ENCODE measurements around the gene RANGRF. TPM values are rescaled to one million over a fixed set of nuclear protein-coding genes. Genes with fewer than 3 reads are reported as not detected.

RANGRF gene
- total RNA-seq, 1 donor from 2014 or later: 25.6 TPM

DNA sequence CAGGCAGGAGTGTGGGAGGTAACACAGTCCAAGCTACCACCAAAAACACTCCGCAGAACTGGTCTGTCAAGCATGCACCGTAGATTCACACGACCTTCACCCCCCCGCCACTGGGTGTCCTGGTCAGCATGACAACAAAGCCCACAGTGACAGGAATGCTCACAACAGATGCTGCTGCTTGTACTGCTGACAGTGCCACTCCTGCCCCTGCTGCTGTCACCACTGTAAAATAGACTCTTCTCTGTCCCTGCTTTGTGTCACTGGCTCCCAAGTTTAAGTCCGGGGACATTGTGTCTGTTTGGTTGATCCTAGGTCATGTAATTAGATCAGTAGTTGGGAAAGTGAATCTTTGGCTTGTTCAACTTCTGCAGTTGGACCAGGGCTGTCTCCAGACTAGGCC is 44.2 kb downstream of the RANGRF start:
- no peak overlapping the region for H3K4me3 ChIP-seq
- no peaks in the 10 kb centered on the region for H3K27me3 ChIP-seq (ENCODE audit: low read depth)
- no peaks in the 10 kb centered on the region for H3K9me3 ChIP-seq (replicated peaks)
- intact Hi-C loops (cut with micrococcal nuclease): no loop called here
- TF ChIP-seq, protein P1, sequence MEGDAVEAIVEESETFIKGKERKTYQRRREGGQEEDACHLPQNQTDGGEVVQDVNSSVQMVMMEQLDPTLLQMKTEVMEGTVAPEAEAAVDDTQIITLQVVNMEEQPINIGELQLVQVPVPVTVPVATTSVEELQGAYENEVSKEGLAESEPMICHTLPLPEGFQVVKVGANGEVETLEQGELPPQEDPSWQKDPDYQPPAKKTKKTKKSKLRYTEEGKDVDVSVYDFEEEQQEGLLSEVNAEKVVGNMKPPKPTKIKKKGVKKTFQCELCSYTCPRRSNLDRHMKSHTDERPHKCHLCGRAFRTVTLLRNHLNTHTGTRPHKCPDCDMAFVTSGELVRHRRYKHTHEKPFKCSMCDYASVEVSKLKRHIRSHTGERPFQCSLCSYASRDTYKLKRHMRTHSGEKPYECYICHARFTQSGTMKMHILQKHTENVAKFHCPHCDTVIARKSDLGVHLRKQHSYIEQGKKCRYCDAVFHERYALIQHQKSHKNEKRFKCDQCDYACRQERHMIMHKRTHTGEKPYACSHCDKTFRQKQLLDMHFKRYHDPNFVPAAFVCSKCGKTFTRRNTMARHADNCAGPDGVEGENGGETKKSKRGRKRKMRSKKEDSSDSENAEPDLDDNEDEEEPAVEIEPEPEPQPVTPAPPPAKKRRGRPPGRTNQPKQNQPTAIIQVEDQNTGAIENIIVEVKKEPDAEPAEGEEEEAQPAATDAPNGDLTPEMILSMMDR (IDR thresholded peaks at IDR 0.05; ENCODE audit: borderline replicate concordance): no peak
- peaks cover 8% of the 10 kb centered on the region for H3K4me1 ChIP-seq
- peak; percentile 49 for DNase-seq
- peak overlapping the region; percentile 46 for H3K27ac ChIP-seq (replicated peaks)
- H3K36me3 ChIP-seq: no peaks in the 10 kb centered on the region

DNA sequence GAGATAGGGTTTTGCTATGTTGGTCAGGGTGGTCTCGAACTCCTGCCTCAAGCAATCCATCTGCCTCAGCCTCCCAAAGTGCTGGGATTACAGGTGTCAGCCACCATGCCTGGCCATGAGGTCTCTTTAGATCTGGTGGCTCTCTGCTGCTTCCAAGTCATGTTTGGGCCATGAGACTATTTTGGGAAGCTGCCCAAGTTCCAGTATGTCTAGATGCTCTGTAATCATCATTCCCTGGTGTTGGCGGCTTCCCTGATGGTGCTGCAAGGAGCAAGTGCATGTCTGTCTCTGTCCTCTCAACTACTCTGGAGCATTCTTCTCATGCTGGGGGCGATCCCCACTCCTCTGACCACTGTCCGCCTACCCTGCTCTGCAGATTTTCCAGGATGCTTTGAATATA is 44.8 kb downstream of the RANGRF start:
- Histone ChIP-seq H3K4me1 (peaks cover 8% of the 10 kb centered on the region), H3K36me3 (no peaks in the 10 kb centered on the region)

DNA sequence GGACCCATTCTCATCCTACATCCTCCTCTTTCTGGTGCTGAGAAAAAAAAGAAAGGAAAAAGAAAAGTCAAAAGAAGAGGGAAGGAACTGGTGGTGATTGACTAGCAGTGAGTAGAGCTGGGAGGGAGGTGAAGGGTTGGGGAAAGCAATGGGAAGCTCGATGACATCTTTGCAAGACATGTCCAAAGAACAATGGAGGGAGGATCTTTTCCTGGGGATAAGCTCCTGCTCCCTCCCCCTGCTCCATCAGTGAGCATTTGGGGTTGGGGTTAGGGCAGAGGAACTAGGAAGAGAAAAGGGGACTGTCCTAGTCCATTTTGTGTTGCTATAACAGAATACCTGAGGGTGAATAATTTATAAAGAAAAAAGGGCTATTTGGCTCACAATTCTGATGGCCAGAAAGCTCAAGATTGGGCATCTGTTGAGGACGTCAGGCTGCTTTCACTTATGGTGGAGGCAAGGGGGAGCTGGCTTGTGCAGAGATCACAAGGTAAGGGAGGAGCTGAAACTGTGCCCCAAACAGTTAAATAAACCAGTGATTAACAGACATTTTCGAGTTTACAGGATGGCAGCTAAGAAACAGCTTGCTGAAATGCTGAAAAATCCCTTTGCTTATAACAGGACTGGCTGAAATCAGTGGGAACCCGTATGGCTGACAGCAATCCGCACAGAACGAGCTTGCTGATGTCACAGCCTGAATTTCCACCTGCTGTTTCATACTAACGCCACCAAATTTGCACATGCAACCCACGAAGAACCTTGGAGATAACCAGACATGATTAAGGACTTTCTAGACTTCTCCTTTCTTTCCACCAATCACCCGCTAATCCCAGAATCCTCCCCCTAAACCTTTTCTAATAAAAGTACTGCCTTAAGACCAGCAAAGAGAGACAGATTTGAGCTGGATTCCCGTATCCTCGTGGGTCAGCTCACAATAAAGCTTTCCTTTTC is 49.6 kb downstream of the RANGRF start:
- Histone ChIP-seq H3K4me1 (peaks cover 1% of the 10 kb centered on the region), H3K27ac (replicated peaks) (no peak overlapping the region), H3K9me3 (replicated peaks) (no peaks in the 10 kb centered on the region)

More for the DNA sequence above, 44.8 kb downstream of the RANGRF start:
- H3K9me3 ChIP-seq (replicated peaks): no peaks in the 10 kb centered on the region
- TF ChIP-seq, protein P1 (IDR thresholded peaks at IDR 0.05; ENCODE audit: borderline replicate concordance): no peak
- peak overlapping the region; percentile 46 for H3K27ac ChIP-seq (replicated peaks)
- intact Hi-C loops (cut with micrococcal nuclease): no loop called here
- no peaks in the 10 kb centered on the region for H3K27me3 ChIP-seq (ENCODE audit: low read depth)
- no peak overlapping the region for H3K4me3 ChIP-seq
- no peak for DNase-seq

DNA sequence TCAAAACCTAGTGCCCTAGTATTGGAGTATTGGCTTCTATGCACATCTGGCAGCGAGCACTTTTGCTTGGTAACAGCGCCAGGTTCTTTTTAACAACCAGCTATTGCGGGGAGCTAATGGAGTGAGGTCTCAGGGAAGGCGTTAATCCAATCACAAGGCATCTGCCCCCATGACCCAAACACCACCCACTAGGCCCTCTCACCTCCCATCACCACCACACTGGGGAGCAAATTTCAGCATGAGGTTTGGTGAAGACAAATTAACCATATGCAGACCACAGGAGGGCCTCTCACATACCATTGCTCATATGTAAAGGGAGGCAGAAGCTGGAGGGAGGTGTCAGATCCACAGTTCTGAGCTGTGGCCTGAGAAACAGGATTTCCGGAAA is 50.3 kb downstream of the RANGRF start:
- no peak overlapping the region for H3K4me3 ChIP-seq
- no peak overlapping the region for H3K27ac ChIP-seq (replicated peaks)
- H3K36me3 ChIP-seq: no peaks in the 10 kb centered on the region
- no peaks in the 10 kb centered on the region for H3K27me3 ChIP-seq (ENCODE audit: low read depth)
- intact Hi-C loops (cut with micrococcal nuclease): no loop called here
- H3K9me3 ChIP-seq (replicated peaks): no peaks in the 10 kb centered on the region
- TF ChIP-seq, protein P1 (IDR thresholded peaks at IDR 0.05; ENCODE audit: borderline replicate concordance): no peak
- H3K4me1 ChIP-seq: no peaks in the 10 kb centered on the region
- no peak for DNase-seq

More for the DNA sequence above, 49.6 kb downstream of the RANGRF start:
- Histone ChIP-seq H3K4me3 (no peak overlapping the region), H3K27me3 (ENCODE audit: low read depth) (no peaks in the 10 kb centered on the region), H3K36me3 (no peaks in the 10 kb centered on the region)
- TF ChIP-seq, protein P1 (IDR thresholded peaks at IDR 0.05; ENCODE audit: borderline replicate concordance): no peak
- no peak for DNase-seq
- intact Hi-C loops (cut with micrococcal nuclease): no loop called here

DNA sequence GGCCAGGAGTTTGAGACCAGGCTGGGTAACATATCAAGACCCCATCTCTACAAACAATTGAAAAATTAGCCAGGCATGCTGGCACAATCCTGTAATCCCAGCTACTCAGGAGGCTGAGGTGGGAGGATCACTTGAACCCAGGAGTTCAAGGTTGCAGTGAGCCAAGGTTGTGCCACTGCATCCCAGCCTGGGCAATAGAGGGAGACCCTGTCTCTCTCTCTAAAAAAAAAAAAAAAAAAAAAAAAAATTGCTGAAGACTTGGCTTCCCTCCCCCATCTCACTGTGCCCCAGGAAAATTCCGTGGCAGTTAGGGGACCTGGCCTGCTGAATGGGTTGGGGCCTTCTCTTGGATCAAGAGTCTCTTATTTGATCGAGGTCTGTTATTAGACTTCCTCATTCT is 51.1 kb downstream of the RANGRF start, which contains the start of gene ODF4:
TSS of gene ODF4 (plus strand) at position 301 of the 400 bp plus-strand sequence. CDS start 212 bp downstream, outside the sequence.
- intact Hi-C loops (cut with micrococcal nuclease): no loop called here
- H3K27ac ChIP-seq (replicated peaks): no peak within 1 kb of the TSS
- H3K9me3 ChIP-seq (replicated peaks): no peaks in the 10 kb centered on the region
- no peak within 1 kb of the TSS for H3K4me3 ChIP-seq
- H3K27me3 ChIP-seq (ENCODE audit: low read depth): no peaks in the 10 kb centered on the region
- H3K36me3 ChIP-seq: no peaks in the 10 kb centered on the region
- TF ChIP-seq, protein P1 (IDR thresholded peaks at IDR 0.05; ENCODE audit: borderline replicate concordance): no peak
- no peaks in the 10 kb centered on the region for H3K4me1 ChIP-seq
- DNase-seq: no peak

Other genes starting within 250 kb of the RANGRF start
- gene ALOX15B, start 249.6 kb upstream of the RANGRF start, total RNA-seq: not detected
- gene ALOX12B, start 201.0 kb upstream of the RANGRF start, total RNA-seq: not detected
- not detected for gene ALOXE3, start 170.2 kb upstream of the RANGRF start, total RNA-seq
- not detected for gene HES7, start 164.6 kb upstream of the RANGRF start, total RNA-seq
- 109 TPM for gene PER1, start 136.3 kb upstream of the RANGRF start, total RNA-seq
- gene VAMP2, start 125.7 kb upstream of the RANGRF start, total RNA-seq: 59.6 TPM
- gene TMEM107, start 112.3 kb upstream of the RANGRF start, total RNA-seq: 7.9 TPM
- 8.4 TPM for gene BORCS6, start 98.5 kb upstream of the RANGRF start, total RNA-seq
- 1.2 TPM for gene AURKB, start 78.1 kb upstream of the RANGRF start, total RNA-seq
- gene CTC1, start 40.6 kb upstream of the RANGRF start, total RNA-seq: 14.6 TPM
- 9.8 TPM for gene PFAS, start 39.4 kb upstream of the RANGRF start, total RNA-seq
- 1.3 TPM for gene SLC25A35, start 6.7 kb downstream of the RANGRF start, total RNA-seq
- gene ARHGEF15, start 21.6 kb downstream of the RANGRF start, total RNA-seq: 19.4 TPM
- gene ODF4, start 51.2 kb downstream of the RANGRF start, total RNA-seq: not detected
- 960 TPM for gene RPL26, start 94.5 kb downstream of the RANGRF start, total RNA-seq
- not detected for gene RNF222, start 109.2 kb downstream of the RANGRF start, total RNA-seq
- gene NDEL1, start 147.2 kb downstream of the RANGRF start, total RNA-seq: 25.0 TPM